Activated T-helper 1 cell treated with anti-CD3 and anti-CD28 coated beads, Interleukin-12 subunit alpha, Interleukin-12 subunit beta, Interleukin-2, Interleukin-4 antibody, amounts not matched to agents 30 ng/mL and 10 ng/mL and 1 ng/mL, durations not matched to agents 14 hours and 24 hours and 36 hours (primary cell): ENCODE results near the gene HOXD11. TPM values are rescaled to one million over a fixed set of nuclear protein-coding genes. Genes with fewer than 3 reads are reported as not detected.

Experiments
- DNase-seq: peaks from one replicate; pipeline ENCODE4 v3.0.0; 2021; ENCODE audit warnings: low spot score
- H3K27ac Mint-ChIP-seq: one replicate; pipeline ENCODE4 v1.8.0; 2021; ENCODE audit warnings: mild to moderate bottlenecking, mixed read lengths
- H3K27me3 Mint-ChIP-seq: one replicate; pipeline ENCODE4 v1.8.0; 2022; ENCODE audit warnings: mild to moderate bottlenecking, moderate library complexity, mixed read lengths; ENCODE audit not compliant: insufficient read depth
- H3K36me3 Mint-ChIP-seq: one replicate; pipeline ENCODE4 v1.8.0; 2021; ENCODE audit warnings: low read depth, mixed read lengths
- H3K4me1 Mint-ChIP-seq: one replicate; pipeline ENCODE4 v1.8.0; 2021; ENCODE audit warnings: low read depth, mixed read lengths
- H3K4me3 Mint-ChIP-seq: one replicate; pipeline ENCODE4 v1.8.0; 2021; ENCODE audit warnings: mild to moderate bottlenecking, moderate library complexity, mixed read lengths
- H3K9me3 Mint-ChIP-seq: one replicate; pipeline ENCODE4 v1.8.0; 2021; ENCODE audit warnings: mixed read lengths
- intact Hi-C: fragments of 100-400 bp; cut with micrococcal nuclease; formaldehyde crosslinking; loops from one replicate; pipeline ENCODE4 v1.15.1; 2024
- total RNA-seq: library from RNA; stranded (reverse); gene quantifications from 2 replicates; pipeline ENCODE4 v1.2.3, GENCODE V29; 2022

The HOXD11 gene
- total RNA-seq, 1 donor from 2014 or later, result not detected

- Mint-ChIP-seq H3K9me3 (no peaks in the 10 kb centered on the region), H3K27me3 (peaks cover 76% of the 10 kb centered on the region), H3K27ac (peak overlapping the region; percentile 73), H3K4me3 (no peak overlapping the region), H3K4me1 (peaks cover 7% of the 10 kb centered on the region), H3K36me3 (peaks cover 3% of the 10 kb centered on the region)
- no peak for DNase-seq
- intact Hi-C loops, result no loop called here
These were observed 2.3 kb downstream of the HOXD11 start for GRCh38 chr2:176109192-176109901.

- peaks cover 7% of the 10 kb centered on the region for H3K4me1 Mint-ChIP-seq
- H3K27ac Mint-ChIP-seq, result peak overlapping the region; percentile 73
- H3K4me3 Mint-ChIP-seq, result no peak overlapping the region
- H3K9me3 Mint-ChIP-seq, result no peaks in the 10 kb centered on the region
- intact Hi-C loops, result loop anchor here (2.0 to 10.0 kb wide), 3 partner anchors 21 to 55 kb away; no protein-coding TSS in a partner anchor
- peaks cover 72% of the 10 kb centered on the region for H3K27me3 Mint-ChIP-seq
- H3K36me3 Mint-ChIP-seq, result peaks cover 3% of the 10 kb centered on the region
- DNase-seq, result no peak
These were observed 2.9 kb downstream of the HOXD11 start for GRCh38 chr2:176109946-176110345.

- peak overlapping the region; percentile 68 for H3K27ac Mint-ChIP-seq
- peaks cover 3% of the 10 kb centered on the region for H3K36me3 Mint-ChIP-seq
- H3K9me3 Mint-ChIP-seq, result no peaks in the 10 kb centered on the region
- H3K4me3 Mint-ChIP-seq, result no peak overlapping the region
- intact Hi-C loops, result loop anchor here (2.0 to 10.0 kb wide), 3 partner anchors 20 to 54 kb away; no protein-coding TSS in a partner anchor
- peaks cover 7% of the 10 kb centered on the region for H3K4me1 Mint-ChIP-seq
- DNase-seq, result no peak
- H3K27me3 Mint-ChIP-seq, result peaks cover 69% of the 10 kb centered on the region
These were observed 3.6 kb downstream of the HOXD11 start for GRCh38 chr2:176110415-176111308.

- Mint-ChIP-seq H3K27me3 (peaks cover 68% of the 10 kb centered on the region), H3K4me3 (no peak overlapping the region), H3K36me3 (peaks cover 1% of the 10 kb centered on the region), H3K4me1 (peaks cover 2% of the 10 kb centered on the region), H3K9me3 (no peaks in the 10 kb centered on the region), H3K27ac (peak overlapping the region; percentile 68)
- intact Hi-C loops, result loop anchor here (2.0 to 10.0 kb wide), 3 partner anchors 20 to 54 kb away; no protein-coding TSS in a partner anchor
- DNase-seq, result no peak
These were observed 4.2 kb downstream of the HOXD11 start for GRCh38 chr2:176111309-176111663.

- Mint-ChIP-seq H3K27me3 (peaks cover 71% of the 10 kb centered on the region), H3K9me3 (peaks cover 2% of the 10 kb centered on the region), H3K4me1 (no peaks in the 10 kb centered on the region), H3K36me3 (peaks cover 3% of the 10 kb centered on the region), H3K4me3 (no peak overlapping the region), H3K27ac (no peak overlapping the region)
- intact Hi-C loops, result loop anchor here (2.0 to 10.0 kb wide), 3 partner anchors 19 to 53 kb away; no protein-coding TSS in a partner anchor
- no peak for DNase-seq
These were observed 4.8 kb downstream of the HOXD11 start for GRCh38 chr2:176111846-176112374.

GRCh38 chr2:176112375-176113302 is 5.6 kb downstream of the HOXD11 start:
- no peak for DNase-seq
- Mint-ChIP-seq H3K9me3 (peaks cover 3% of the 10 kb centered on the region), H3K36me3 (peaks cover 3% of the 10 kb centered on the region), H3K27ac (no peak overlapping the region), H3K27me3 (peaks cover 74% of the 10 kb centered on the region), H3K4me3 (no peak overlapping the region), H3K4me1 (no peaks in the 10 kb centered on the region)
- intact Hi-C loops, result loop anchor here (10.0 kb wide), 1 partner anchor 52 kb away; no protein-coding TSS in a partner anchor

- no peak for DNase-seq
- intact Hi-C loops, result loop anchor here (10.0 kb wide), 1 partner anchor 50 kb away; no protein-coding TSS in a partner anchor
These were observed 7.2 kb downstream of the HOXD11 start for GRCh38 chr2:176114120-176114929.

GRCh38 chr2:176114930-176115625 is 8.0 kb downstream of the HOXD11 start:
- peaks cover 81% of the 10 kb centered on the region for H3K27me3 Mint-ChIP-seq
- H3K27ac Mint-ChIP-seq, result no peak overlapping the region
- intact Hi-C loops, result loop anchor here (10.0 kb wide), 1 partner anchor 50 kb away; no protein-coding TSS in a partner anchor
- no peak for DNase-seq
- peaks cover 8% of the 10 kb centered on the region for H3K36me3 Mint-ChIP-seq
- H3K4me3 Mint-ChIP-seq, result no peak overlapping the region
- H3K9me3 Mint-ChIP-seq, result peaks cover 7% of the 10 kb centered on the region
- peaks cover 9% of the 10 kb centered on the region for H3K4me1 Mint-ChIP-seq

More at GRCh38 chr2:176114120-176114929, 7.2 kb downstream of the HOXD11 start:
- Mint-ChIP-seq H3K9me3 (peaks cover 7% of the 10 kb centered on the region), H3K27ac (no peak overlapping the region), H3K4me3 (no peak overlapping the region), H3K36me3 (peaks cover 8% of the 10 kb centered on the region), H3K4me1 (peaks cover 9% of the 10 kb centered on the region), H3K27me3 (peaks cover 83% of the 10 kb centered on the region)

GRCh38 chr2:176115883-176116813 is 9.1 kb downstream of the HOXD11 start, which contains the start of gene HOXD10:
Gene HOXD10 (plus strand): TSS chr2:176116778. CDS start chr2:176116834, 56 bp downstream.
- no peak for DNase-seq
- peaks cover 7% of the 10 kb centered on the region for H3K9me3 Mint-ChIP-seq
- H3K4me1 Mint-ChIP-seq, result peaks cover 9% of the 10 kb centered on the region
- H3K27me3 Mint-ChIP-seq, result peaks cover 85% of the 10 kb centered on the region
- intact Hi-C loops, result loop anchor here (10.0 kb wide), 1 partner anchor 49 kb away; no protein-coding TSS in a partner anchor
- H3K4me3 Mint-ChIP-seq, result no peak within 1 kb of the TSS
- H3K27ac Mint-ChIP-seq, result no peak within 1 kb of the TSS
- H3K36me3 Mint-ChIP-seq, result peaks cover 8% of the 10 kb centered on the region

- Mint-ChIP-seq H3K4me3 (no peak overlapping the region), H3K9me3 (peaks cover 7% of the 10 kb centered on the region), H3K4me1 (peaks cover 9% of the 10 kb centered on the region), H3K27ac (no peak overlapping the region), H3K36me3 (peaks cover 8% of the 10 kb centered on the region), H3K27me3 (peaks cover 79% of the 10 kb centered on the region)
- intact Hi-C loops, result loop anchor here (10.0 kb wide), 1 partner anchor 48 kb away; no protein-coding TSS in a partner anchor
- no peak for DNase-seq
These were observed 10.2 kb downstream of the HOXD11 start for GRCh38 chr2:176117162-176117822.
